ENCODE results near the gene CAPN8.

- TF ChIP-seq REST (IDR thresholded peaks at IDR 0.05) (no peak), ATF3 (IDR thresholded peaks at IDR 0.05) (no peak), CTCF (IDR thresholded peaks at IDR 0.05; ENCODE audit: low read depth, low read length, missing input control) (no peak), MAX (IDR thresholded peaks at IDR 0.05) (no peak), YY1 (IDR thresholded peaks at IDR 0.05) (no peak), TAF1 (conservative IDR thresholded peaks at IDR 0.05) (no peak), EGR1 (IDR thresholded peaks at IDR 0.05; ENCODE audit: low read depth in 2 of 2) (no peak), RAD21 (IDR thresholded peaks at IDR 0.05) (no peak), SP1 (IDR thresholded peaks at IDR 0.05) (no peak), RXRA (IDR thresholded peaks at IDR 0.05) (no peak), GABPA (IDR thresholded peaks at IDR 0.05 in 1 of 2, conservative IDR thresholded peaks at IDR 0.05 in 1 of 2) (no peak), JUND (IDR thresholded peaks at IDR 0.05) (no peak), ZBTB33 (IDR thresholded peaks at IDR 0.05) (no peak), HNF4G (IDR thresholded peaks at IDR 0.05) (no peak)
These were observed 44.1 kb upstream of the CAPN8 start for GRCh38 chr1:223709598-223709997.
